H7 (cell line): Measurements from ENCODE around the gene HP1BP3. TPM values are rescaled to one million over a fixed set of nuclear protein-coding genes. Genes with fewer than 3 reads are reported as not detected.

Experiments
- DNase-seq: peaks from one replicate; pipeline ENCODE4 v3.0.0; 2012
- H3K27me3 ChIP-seq: 2 replicates; pipeline ENCODE4 v1.6.0; 2011; ENCODE audit warnings: mild to moderate bottlenecking, low read length; ENCODE audit not compliant: control insufficient read depth, insufficient read depth
- H3K36me3 ChIP-seq: replicated peaks from 2 replicates; pipeline ENCODE4 v1.5.1; 2011; ENCODE audit warnings: low read length; ENCODE audit not compliant: control insufficient read depth, insufficient read depth
- H3K4me3 ChIP-seq: 2 replicates; pipeline ENCODE4 v1.5.1; 2011; ENCODE audit warnings: low read depth, mild to moderate bottlenecking, control low read depth, low read length, moderate library complexity; ENCODE audit not compliant: insufficient read depth
- total RNA-seq: library from RNA; depleted of rRNA; stranded (reverse); fragments of >200 nt; shearing (Covaris generic); gene quantifications from 2 replicates; pipeline ENCODE4 v1.2.3, GENCODE V29; 2014

Gene HP1BP3
- total RNA-seq, 1 experiment from 2014 or later: 119 TPM

DNA sequence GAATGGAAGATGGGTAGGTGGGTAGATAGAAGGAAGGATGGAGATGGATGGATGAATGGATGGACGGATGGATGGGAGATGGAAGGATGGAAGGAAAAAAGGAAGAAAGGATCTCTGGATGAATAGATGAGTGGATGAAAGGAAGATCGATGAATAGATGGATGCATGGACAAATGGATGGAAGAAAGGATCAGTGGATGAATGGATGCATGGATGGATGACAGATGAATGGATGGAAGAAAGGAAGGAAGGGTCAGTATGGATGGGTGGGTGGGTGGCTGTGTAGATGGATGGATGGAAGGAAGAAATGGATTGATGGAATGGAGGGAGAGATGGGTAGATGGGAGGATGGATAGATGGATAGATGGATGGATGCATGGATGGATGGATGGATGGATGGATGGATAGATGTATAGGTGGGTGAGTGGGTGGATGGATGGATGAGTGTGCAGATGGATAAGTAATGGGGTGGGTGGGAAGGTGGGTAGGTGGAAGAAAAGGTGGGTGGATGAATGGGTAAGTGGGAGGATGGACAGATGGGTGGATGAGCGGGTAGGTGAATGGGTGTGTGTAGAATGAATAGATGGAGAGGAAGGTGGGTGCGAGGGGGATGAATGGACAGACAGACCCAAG lies 83.9 kb downstream of the HP1BP3 start:
- Histone ChIP-seq H3K36me3 (no peaks in the 10 kb centered on the region; the same call in 1 of the 2 replicates), H3K4me3 (no peak overlapping the region), H3K27me3 (no peaks in the 10 kb centered on the region)
- no peak for DNase-seq

DNA sequence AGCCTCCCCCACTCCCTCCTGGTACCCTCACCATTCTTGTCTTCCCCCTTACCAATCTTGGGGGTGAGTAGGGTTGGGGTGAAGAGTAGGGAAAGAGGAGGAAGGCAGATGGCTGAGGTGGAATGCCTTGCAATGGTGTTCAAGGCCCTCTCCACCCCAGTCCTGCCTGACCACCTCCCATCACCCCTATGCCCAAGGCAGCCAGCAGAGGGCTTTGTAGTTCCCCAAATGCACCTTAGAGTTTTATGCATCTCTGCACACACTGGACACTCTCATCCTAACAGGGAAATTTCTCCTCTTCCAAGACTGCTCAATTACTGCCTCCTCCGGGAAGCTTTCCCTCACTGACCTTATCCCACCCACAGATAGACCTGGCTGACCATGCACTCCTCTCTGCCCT lies 84.7 kb downstream of the HP1BP3 start:
- Histone ChIP-seq H3K4me3 (no peak overlapping the region), H3K36me3 (no peaks in the 10 kb centered on the region; the same call in 1 of the 2 replicates), H3K27me3 (no peaks in the 10 kb centered on the region)
- DNase-seq: no peak

DNA sequence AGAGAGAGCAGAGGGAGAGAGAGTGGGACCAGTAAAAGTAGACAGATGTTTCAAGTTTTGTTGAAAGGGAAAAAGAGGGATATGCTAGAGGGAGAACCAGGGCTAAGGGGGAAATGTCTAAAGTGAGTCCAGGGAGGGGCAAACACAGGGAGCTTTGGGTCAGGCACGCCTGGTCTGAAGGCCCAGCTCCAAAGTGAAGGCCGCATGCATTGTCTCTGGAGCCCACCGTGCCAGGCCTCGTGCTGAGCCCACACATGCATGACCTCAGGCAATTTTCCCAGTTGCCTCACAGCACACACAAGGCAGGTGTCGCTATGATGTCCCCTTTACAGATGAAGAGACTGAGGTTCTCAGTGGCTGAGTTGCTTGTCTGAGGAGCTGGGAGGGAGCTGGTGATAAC lies 85.3 kb downstream of the HP1BP3 start:
- no peaks in the 10 kb centered on the region for H3K27me3 ChIP-seq
- no peak for DNase-seq
- no peak overlapping the region for H3K4me3 ChIP-seq
- no peaks in the 10 kb centered on the region for H3K36me3 ChIP-seq

DNA sequence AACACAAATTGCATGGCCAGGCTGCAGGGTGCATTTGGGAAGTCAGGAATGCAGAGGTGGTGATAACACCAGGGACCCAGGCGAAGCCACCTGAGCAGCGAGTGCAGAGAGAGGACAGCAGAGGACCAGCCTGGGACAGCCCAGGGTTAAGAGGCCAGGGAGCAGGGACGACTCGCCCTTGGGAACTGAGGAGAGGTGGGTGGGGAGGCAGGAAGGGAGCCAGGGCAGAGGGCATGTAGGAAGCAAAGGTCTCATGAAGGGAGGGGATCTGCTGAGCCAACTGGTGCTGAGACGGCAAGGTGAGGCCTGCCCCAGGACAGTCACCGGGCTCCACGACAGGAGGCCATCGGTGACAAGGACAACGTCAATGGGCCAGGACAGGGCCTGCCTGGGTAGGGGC lies 85.7 kb downstream of the HP1BP3 start:
- no peak for DNase-seq
- H3K36me3 ChIP-seq: no peaks in the 10 kb centered on the region
- no peak overlapping the region for H3K4me3 ChIP-seq
- H3K27me3 ChIP-seq: no peaks in the 10 kb centered on the region

DNA sequence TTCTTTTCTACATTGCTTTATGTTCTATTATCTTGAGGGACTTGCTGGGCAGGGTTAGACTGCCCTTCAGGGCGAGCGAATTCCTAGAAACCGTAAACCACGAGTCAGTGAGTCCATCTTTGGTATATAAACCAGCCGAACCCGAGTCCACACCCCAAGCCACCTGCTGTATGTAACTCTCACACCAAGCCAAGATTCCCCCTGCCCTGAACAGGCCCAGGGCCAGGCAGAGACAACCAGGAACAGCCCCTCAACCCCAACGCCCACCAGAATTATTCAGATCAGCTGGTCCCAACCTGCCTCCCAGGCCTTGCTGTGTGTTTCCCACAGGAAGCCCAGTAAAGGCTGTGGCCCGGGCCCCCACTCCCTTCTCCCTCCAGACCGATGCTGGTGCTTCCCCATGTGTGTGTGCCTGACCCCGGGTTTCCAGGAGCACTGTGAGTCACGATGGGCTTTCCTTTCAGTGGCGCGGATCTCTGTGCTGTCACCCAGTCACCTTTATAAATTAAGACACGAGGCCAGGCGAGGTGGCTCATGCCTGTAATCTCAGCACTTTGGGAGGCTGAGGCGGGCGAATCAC lies 86.4 kb downstream of the HP1BP3 start:
- no peak for DNase-seq
- no peaks in the 10 kb centered on the region; the same call in 1 of the 2 replicates for H3K27me3 ChIP-seq
- H3K4me3 ChIP-seq: no peak overlapping the region
- H3K36me3 ChIP-seq: no peaks in the 10 kb centered on the region

DNA sequence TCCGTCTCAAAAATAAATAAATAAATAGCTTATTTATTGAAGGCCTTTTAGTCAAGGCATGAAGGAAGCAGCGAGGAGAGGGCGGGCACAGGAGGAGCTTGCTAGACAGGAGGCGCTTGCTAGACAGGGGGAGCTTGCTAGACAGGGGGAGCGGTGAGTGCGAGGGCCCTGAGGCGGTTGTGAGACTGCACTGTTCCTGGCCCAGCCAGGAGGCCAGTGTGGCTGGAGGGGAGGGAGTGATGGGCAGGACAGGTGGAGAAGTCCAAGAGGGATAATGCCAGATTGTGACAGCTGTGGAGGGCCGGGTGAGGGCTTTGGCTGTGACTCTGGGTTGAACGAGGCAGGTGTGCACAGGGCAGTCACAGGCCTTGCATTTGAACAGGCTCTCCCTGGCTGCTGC lies 87.5 kb downstream of the HP1BP3 start:
- no peak for DNase-seq
- no peaks in the 10 kb centered on the region; the same call in 1 of the 2 replicates for H3K27me3 ChIP-seq
- no peak overlapping the region for H3K4me3 ChIP-seq
- H3K36me3 ChIP-seq: no peaks in the 10 kb centered on the region

DNA sequence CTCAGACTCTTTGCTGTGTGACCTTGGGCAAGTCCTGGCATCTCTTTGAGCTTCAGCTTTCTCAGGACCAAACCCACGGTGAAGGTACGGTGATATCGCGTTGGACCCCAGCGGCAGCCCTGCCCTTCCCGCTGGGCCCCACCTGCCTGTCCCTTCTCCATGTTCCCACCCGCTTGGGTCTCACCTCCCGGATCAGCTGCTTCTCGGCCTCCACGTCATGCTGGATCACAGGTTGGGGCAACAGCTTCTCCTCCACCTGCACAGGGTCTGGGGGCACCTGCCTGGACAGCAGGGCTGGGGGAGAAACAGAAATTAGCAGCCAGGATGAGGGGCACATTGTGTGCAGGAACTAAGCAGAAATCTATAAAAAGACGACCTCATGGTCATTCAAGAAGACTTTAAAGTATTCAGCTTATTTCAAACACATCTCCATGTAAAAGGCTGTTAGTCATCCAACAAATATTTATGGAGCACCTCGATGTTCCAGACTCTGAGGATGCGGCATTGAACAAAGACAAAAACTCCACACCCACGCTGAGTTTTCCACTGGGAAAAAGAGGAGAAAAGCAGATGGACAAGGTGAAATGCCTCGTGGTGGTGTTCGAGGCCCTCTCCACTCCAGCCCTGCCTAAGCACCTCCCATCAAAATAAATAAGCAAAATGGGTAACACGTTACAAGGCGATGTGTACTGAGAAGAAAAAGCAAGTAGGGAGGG lies 88.8 kb downstream of the HP1BP3 start:
- DNase-seq: no peak
- H3K27me3 ChIP-seq: no peaks in the 10 kb centered on the region; the same call in 1 of the 2 replicates
- no peak overlapping the region for H3K4me3 ChIP-seq
- no peaks in the 10 kb centered on the region; the same call in 1 of the 2 replicates for H3K36me3 ChIP-seq

DNA sequence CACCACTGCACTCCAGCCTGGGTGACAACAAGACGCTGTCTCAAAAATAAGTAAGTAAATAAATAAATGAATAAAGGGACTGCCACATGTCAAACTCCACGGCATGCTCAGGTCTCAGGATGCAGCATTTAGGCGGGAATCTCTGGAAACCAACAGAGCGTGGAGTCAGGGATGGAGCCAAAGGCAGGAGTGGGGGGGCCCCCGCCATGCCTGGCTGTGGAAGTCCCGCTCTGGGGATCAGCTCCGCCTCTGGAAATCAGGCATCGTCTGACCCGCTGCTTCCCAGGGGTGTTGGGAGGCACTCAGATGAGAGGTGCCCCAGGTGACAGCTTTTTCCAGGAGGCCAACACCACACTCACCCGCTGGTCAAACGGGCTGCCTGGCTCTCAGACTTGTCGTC lies 89.5 kb downstream of the HP1BP3 start:
- DNase-seq: no peak
- Histone ChIP-seq H3K27me3 (no peaks in the 10 kb centered on the region; the same call in 1 of the 2 replicates), H3K4me3 (no peak overlapping the region), H3K36me3 (no peaks in the 10 kb centered on the region; the same call in 1 of the 2 replicates)

DNA sequence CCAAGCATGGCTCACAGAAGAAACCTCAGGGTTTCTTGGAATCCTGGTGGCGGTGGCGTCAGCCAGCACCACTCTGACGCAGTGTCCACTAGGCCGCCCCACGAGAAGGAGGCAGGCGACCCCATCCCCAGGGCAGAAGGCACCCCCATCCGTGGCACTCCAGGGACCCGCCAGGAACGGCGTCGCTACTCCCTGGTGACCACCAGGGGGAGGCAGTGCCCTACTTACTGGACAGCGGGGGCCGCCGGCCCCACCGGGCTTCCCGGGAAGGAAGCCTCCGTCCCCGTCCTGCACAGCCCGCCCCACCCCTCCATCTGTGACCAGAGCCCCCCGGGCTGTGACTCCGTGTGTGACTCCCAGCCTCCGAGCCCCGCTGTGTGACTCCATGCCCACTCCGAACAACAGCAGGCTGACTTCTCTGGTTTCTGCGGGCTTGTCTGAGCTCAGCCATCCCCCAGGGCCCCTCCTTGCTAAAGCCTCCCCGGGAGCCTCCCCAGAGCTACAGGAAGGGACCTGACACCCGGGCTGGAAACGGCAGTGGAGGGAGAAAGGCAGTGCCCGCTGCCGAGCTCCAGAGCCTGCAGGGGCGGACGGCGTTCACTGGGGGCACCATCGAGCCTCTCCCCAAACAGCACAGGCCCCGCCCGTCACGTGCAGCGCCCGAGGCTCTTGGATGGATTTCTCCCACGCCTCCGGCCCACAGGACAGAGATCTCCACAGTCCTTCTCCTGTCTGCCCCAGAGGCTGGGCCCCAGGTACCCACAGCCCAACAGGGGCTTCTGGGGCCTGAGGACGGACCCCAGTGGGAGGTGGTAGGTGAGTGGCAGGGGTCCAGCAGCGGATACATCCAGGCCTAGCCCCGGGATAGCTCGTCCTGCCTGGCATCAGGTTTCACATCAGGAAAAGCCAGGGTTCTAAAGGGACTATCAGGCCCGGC lies 90.4 kb downstream of the HP1BP3 start:
- Histone ChIP-seq H3K4me3 (peak overlapping the region; percentile 62), H3K36me3 (no peaks in the 10 kb centered on the region; the same call in 1 of the 2 replicates), H3K27me3 (no peaks in the 10 kb centered on the region; the same call in 1 of the 2 replicates)
- DNase-seq: peak; percentile 97

DNA sequence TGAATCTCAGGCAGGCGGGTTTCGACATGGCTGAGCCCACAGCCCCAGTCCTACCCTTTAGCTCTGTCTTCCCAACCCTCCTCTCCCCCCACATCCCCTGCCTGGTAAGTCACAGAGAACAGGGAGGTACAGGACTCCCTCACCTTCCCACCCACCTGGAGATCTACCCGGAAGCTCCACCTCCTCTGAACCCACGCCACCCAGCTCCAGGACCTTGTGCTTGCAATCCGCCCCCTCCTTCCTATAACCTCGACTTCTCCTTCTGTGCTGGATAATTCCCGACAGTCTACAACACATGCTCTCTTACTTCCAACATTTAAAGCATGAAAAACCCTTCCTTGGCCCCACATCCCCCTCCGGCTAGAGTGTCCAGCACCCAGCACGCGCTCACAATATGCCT lies 91.6 kb downstream of the HP1BP3 start:
- no peak for DNase-seq
- Histone ChIP-seq H3K4me3 (no peak overlapping the region), H3K27me3 (no peaks in the 10 kb centered on the region; the same call in 1 of the 2 replicates), H3K36me3 (no peaks in the 10 kb centered on the region; the same call in 1 of the 2 replicates)

DNA sequence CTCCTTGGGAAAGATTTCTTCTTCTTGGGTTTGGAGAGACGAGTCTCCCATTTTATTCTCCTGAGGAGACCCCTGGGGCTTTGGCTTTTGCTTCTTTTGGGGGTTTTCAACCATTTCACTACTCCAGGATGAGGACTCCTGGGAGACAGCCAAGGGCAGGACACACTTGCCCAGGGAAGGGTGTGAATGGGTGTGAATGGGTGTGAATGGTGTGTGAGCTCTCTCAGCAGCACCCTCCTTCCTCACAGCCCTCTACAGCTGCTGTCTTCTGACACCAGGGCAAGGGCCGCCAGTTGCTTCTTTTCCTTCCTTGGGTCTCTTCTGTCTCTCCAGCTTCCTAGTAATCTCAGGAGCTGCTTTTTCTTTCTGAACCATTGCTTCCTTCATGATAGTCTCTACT lies 93.5 kb downstream of the HP1BP3 start:
- Histone ChIP-seq H3K27me3 (no peaks in the 10 kb centered on the region; the same call in 1 of the 2 replicates), H3K36me3 (peaks cover 2% of the 10 kb centered on the region), H3K4me3 (no peak overlapping the region)
- no peak for DNase-seq
